Stimulated activated CD8-positive, alpha-beta memory T cell treated with anti-CD3 and anti-CD28 coated beads, Interleukin-15, amount 100 ng/mL, for 24 hours (primary cell): ENCODE results near the gene KDM5D.

Experiments
- DNase-seq: peaks from one replicate; pipeline ENCODE4 v3.0.0-alpha.2; 2020; ENCODE audit warnings: low read depth

The KDM5D gene

DNA sequence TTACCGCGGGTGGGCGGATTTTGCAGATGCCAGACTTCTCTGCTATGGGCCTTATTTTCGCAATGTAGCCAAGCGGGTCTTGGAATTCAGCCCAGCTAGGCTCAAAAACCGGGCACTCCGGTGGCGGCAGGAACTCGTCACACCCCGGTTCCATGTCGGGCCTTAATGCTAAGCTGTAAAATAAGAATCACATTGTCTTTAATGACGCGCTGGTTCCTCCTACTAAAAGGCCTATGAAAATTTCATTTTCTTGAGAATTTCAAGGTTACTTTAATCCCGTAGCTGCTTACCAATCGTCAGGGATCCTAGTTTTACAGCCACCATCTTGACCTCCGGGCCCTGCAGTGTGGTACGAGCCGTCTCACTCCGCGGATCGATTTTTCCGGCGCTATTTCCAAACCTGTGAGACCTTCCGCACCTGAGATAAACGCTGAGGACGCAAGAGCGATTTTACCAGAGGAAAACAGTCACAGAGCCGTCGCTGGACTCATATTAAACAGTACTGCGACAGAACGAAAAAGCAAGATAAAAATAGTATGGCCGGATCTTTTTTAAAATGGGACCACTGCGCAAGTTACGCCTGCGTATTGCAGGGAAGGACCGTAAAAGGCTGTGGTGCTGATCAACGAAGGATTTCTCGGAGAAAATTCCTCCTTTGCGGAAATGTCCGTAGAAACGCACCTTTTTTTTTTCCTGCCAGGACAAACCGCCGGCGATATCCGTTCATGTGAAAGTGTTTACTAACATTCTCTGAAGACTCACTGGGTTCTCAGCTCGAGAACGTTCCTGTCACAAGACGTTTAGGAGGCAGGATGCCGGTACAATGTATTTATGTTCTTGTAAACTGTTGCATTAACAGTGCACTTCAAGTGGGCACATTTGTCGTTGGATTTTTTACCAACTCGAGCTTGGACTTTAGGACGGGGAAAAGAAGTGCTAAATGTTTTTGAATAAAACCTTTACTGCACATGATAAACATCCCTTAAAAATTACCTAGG is at the start of gene KDM5D:
Gene KDM5D, minus strand, starts transcription at position 346 of the 998 bp plus-strand sequence. Its CDS starts 192 bp downstream, at position 154.
- peak; percentile 9 for DNase-seq

DNA sequence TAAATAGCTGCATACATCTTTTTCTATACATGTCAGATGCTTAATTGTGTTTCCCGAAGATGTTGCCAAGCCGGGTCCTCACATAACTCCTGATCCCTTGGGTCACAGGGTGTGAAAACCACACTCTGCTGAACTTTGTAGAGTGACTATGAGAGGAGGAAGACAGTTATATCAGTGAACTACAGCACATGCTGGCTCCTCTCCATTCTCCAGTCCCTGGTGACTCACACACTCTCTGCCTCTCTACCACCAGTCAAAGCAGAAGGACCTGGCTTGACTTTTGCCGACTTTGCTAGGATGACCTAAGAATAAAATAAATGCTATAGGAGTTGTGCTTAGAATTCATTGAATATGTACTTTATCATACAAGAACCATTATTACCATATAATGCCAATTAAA is 23.8 kb upstream of the KDM5D start:
- no peak for DNase-seq

DNA sequence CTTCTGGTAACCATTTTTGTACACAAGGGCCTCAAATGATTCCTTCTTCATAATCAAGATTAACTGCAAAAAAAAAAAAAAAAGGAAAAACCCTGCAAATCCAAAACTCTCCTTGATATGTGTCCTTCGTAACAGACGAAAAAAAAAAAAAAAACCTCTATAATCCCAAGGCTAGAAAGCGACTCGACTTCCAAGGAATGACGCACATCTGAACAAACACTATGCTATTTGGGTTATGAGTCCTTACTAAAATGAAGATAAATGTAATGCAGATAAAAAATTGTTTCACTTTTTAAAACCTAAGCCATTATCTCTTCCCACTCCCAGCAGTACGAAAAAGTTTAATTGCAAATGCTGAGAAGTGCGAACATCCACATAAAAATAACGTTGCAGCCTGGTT is 1.2 kb downstream of the KDM5D start:
- no peak for DNase-seq

DNA sequence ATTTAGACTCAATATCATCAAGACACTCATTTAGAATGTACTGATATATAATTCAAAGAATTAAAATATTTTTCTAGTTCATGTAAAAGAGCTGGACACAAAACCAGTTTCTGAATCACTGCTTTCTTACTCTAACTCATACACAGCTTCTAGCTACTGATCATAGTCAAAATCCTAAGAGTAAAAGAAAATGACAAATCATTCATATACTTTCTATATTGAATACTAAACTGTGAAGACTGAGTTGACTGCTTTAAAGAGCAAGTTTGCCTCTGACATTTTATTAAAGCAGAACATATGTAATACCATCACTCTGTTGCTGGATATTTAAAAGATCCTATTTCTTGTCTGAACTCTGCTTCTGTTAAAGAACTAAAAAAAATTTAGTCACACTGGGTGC is 2.4 kb downstream of the KDM5D start:
- no peak for DNase-seq

DNA sequence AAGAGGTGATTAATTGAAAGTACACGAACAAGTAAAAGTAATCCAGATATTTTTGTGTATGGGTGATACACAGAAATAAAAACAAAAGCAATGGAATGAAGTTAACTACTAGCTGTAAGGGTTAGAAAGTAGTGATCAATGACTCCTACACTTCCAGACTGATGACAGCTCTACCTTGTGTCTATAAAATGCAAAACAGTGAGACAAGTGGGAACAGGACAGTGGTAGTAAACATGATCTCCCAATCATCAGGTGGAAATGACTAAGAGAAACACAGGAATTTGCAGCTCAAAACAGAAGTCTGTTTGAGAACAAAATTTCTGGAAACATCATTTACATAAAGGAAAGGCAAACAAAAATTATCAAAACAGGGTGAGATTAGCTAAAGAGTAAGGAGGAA is 10.1 kb downstream of the KDM5D start:
- DNase-seq = no peak

DNA sequence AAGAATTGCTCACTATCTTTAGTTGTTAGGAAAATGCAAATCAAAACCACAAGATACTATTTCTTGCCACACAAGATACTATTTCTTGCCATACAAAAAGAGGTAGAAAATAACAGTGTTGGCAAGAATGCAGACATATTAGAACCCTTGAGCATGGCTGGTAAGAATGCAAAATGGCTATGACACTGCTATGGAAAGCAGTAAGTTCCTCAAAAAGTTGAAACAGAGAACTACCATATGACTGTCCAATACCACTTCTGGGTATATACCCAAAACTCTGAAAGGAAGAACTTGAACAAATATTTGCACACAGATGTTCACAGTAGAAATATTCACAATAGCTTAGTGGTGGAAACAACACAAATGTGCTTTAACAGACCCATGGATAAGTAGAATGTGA is 26.6 kb downstream of the KDM5D start:
- DNase-seq = no peak

DNA sequence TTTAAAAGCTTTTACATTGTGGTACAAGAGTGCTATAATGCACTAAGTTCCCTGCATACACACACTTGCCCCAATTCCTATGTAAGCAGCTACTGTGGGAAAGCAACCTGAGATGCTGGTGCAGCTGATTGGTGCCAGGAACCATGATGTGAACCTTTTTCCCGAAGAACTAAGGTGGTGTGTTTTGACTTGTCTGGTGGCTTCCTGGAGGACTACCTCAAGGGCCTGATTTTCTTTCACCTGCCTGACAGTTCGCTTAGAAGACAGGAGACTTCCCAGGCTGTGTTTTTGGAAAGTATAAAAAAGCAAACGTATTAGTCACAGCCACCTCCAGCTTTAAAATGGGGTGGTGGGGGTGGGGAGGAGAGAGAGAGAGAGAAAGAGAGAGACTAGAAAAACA is 27.4 kb downstream of the KDM5D start:
- no peak for DNase-seq

DNA sequence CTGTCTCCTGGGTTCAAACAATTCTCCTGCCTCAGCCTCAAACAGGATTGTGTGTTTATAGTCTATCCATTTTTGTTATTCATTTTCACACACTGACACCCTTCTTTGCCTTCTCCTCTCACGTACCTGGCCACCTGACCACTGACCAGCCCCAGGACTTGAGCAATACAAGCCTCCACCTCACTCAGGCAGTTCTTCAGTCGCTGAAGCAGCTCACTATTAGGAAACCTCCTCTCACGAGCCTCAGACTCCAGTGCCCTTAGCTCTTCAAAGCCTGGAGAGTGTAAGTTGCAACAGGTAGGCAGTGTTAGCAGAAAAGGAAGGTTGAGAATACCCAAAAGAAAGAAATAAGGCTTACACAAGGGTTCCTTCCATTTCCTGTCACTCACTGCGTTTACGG is 29.3 kb downstream of the KDM5D start:
- no peak for DNase-seq

DNA sequence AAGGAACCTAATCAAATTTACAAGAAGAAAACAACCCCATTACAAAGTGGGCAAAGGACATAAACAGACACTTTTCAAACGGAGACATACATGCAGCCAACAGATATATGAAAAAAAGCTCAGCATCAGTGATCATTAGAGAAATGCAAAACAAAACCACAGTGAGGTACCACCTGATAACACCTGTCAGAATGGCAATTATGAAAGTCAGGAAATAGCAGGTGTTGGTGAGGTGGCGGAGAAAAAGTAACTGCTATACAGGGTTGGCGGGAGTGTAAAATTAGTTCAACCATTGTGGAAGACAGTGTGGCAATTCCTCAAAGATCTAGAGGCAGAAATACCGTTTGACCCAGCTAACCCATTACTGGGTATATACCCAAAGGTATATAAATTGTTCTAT is 31.1 kb downstream of the KDM5D start:
- DNase-seq = no peak

DNA sequence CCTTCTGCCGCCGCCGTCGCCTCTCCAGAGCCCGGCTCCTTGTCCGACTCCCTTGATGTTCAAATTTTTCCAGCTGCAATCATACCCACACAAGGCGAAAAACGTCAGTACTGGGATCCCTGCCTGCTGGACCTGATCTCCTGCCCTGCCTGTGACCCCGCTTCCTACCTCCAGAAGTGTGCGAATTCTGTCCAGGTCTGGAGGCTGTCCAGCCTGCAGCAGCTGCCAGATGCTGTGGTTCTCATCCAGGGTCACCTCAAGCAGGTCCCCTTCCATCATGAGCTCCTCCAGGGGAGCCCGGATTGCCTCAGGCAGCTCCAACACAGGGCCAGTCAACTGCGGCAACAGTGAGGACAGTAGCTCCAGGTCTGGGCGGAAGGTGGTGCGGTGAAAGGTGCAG is 38.3 kb downstream of the KDM5D start:
- no peak for DNase-seq

DNA sequence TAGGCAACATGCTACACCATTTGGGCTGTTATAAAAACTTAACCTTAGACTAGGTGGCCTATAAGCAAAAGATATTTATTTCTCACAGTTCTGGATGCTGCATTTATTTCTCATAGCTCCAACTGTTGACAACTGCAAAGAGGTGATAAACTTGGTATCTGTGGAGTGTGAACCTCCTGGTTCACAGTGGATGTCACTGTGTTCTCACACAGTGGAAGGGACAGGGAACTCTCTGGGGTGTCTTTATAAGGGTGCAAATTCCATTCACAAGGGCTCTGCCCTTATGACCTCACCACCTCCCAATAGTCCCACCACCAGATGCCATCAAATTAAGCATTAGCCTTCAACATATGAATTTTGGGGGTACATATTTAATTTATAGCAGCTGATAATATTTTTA is 46.0 kb downstream of the KDM5D start:
- no peak for DNase-seq

DNA sequence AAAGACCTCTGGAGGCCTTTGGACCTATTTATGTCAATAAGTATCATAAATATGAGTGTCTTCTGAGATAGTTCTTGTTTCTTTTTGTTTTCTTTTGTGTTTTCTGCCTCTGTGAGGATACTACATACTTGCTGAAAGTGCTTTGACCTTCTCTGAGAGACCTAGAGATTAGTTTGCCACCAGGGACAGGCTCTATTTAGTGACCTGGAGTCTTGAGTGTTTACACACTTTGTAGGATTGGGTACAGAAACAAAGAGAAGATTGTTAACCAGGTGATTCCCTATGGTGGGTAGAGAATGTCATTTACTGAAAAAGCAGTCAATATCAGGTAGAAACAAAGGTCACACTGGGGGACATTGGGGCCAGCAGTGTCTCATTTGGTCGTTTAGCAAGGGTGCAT is 63.7 kb downstream of the KDM5D start:
- no peak for DNase-seq
